Keratinocyte (primary cell): Measurements from ENCODE around the gene TAF1B.

ENCODE experiments used
- EZH2 ChIP-seq: IDR thresholded peaks from one replicate; pipeline ENCODE4 v1.6.1; 2012; ENCODE audit warnings: inconsistent platforms, mild to moderate bottlenecking, low read length, moderate library complexity
- TF ChIP-seq, protein P1 (sequence below), 3 experiments: IDR thresholded peaks in 1 of 3; conservative IDR thresholded peaks in 1 of 3; optimal IDR thresholded peaks in 1 of 3; 2 replicates in 2 of 3; 3 replicates in 1 of 3; pipeline versions ENCODE3 to v1.5.1; 2011; ENCODE audit warnings: low read length in 3 of 3, mild to moderate bottlenecking in 3 of 3, moderate library complexity in 2 of 3, control low read depth in 1 of 3, inconsistent platforms in 1 of 3; ENCODE audit not compliant: insufficient read depth in 2 of 3; ENCODE audit errors: extremely low read depth in 1 of 3

DNA sequence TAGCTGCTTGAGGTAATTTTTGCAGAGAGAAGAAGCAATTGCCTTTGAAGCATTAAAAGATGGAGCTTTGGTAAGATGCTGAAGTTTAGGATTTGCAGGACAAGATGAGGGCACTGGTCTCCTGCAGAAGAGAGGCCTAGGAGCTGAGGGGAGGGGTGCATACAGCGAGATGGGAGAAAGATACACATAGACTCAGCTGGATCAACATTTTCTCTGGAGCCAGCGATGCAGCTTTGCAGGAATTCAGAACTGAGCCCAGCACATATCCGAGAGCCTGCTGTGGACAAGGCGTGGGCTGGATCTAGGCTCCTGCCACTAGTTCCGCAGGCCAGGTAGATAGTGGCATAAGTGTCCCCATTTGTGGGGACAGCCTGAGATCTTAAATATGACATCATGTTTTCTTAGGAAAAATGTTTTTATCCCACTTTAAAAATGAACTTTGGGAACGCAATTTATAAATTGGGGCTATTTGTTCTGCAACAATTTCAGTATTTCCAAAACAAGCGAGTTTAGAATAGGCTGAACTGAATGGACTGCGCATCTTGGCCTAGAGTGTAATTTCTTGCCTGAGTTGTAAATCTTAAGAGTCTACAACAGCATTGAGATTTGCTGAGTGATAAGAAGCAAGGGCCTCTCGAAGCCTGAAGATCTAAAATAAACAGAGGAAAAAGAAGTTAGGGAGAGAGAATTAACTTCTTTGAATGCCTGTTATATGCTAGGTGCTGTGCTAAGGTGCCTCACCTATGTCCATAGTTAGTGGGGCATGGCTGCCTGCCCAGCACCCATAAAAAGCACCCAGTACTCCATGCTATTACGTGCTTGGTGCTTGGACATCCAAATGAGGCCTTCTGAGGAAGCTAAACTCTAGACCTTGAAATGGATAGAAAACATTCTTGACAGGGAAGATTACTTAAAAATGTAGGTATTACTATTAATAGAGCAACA is 125.6 kb downstream of the TAF1B start:
- TF ChIP-seq, protein P1, sequence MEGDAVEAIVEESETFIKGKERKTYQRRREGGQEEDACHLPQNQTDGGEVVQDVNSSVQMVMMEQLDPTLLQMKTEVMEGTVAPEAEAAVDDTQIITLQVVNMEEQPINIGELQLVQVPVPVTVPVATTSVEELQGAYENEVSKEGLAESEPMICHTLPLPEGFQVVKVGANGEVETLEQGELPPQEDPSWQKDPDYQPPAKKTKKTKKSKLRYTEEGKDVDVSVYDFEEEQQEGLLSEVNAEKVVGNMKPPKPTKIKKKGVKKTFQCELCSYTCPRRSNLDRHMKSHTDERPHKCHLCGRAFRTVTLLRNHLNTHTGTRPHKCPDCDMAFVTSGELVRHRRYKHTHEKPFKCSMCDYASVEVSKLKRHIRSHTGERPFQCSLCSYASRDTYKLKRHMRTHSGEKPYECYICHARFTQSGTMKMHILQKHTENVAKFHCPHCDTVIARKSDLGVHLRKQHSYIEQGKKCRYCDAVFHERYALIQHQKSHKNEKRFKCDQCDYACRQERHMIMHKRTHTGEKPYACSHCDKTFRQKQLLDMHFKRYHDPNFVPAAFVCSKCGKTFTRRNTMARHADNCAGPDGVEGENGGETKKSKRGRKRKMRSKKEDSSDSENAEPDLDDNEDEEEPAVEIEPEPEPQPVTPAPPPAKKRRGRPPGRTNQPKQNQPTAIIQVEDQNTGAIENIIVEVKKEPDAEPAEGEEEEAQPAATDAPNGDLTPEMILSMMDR (optimal IDR thresholded peaks at IDR 0.05 in 1 of 3, IDR thresholded peaks at IDR 0.05 in 1 of 3, conservative IDR thresholded peaks at IDR 0.05 in 1 of 3; ENCODE audit: extremely low read depth in 1 of 3, insufficient read depth in 2 of 3, low read length in 3 of 3) = no peak
- no peak for TF ChIP-seq EZH2
